Adrenal gland (tissue), 19 donors: Measurements from ENCODE around the gene CFAP99. TPM values are rescaled to one million over a fixed set of nuclear protein-coding genes. Genes with fewer than 3 reads are reported as not detected.
A peak's percentile ranks its signal among the peaks of the same experiment; 100 is the strongest.

Source experiments
- DNase-seq, 7 donors: peaks; one replicate each; pipeline ENCODE4 v3.0.0-alpha.2; 2019 to 2020
- H3K27ac ChIP-seq, 5 donors: fragments of 200-600 bp; sonication (generic) in 4 of 5; 1 replicate in 3 of 5; 2 replicates in 2 of 5; pipeline versions ENCODE4 v1.5.1 to v1.8.0; 2016 to 2020; ENCODE audit warnings: mild to moderate bottlenecking in 1 of 5
- H3K27me3 ChIP-seq: fragments of 200-600 bp; 2 replicates; pipeline ENCODE4 v1.8.0; 2021
- H3K36me3 ChIP-seq, 2 donors: fragments of 200-600 bp; replicated peaks in 1 of 2; 1 replicate in 1 of 2; 2 replicates in 1 of 2; pipeline versions ENCODE4 v1.5.1 to v1.8.0; 2018 to 2022
- H3K4me1 ChIP-seq, 2 donors: fragments of 200-600 bp; replicated peaks in 1 of 2; 1 replicate in 1 of 2; 2 replicates in 1 of 2; pipeline versions ENCODE4 v1.5.1 to v1.8.0; 2018 to 2021
- H3K4me3 ChIP-seq, 4 donors: fragments of 200-600 bp; sonication (generic) in 3 of 4; one replicate each; pipeline ENCODE4 v1.5.1; 2016 to 2018
- H3K9me3 ChIP-seq, 3 donors: fragments of 200-600 bp; sonication (generic) in 1 of 3; replicated peaks in 1 of 3; 1 replicate in 2 of 3; 2 replicates in 1 of 3; pipeline versions ENCODE4 v1.5.1 to v1.8.0; 2016 to 2021
- CTCF ChIP-seq, 6 experiments: fragments of 450-650 bp in 4 of 6; fragments of 200-600 bp in 2 of 6; sonication (generic) in 1 of 6; IDR thresholded peaks; 1 replicate in 5 of 6; 2 replicates in 1 of 6; pipeline versions ENCODE4 v1.5.1 to v1.8.0; 2016 to 2021; ENCODE audit warnings: antibody characterized with exemption in 6 of 6, mild to moderate bottlenecking in 2 of 6, moderate library complexity in 1 of 6
- POLR2A ChIP-seq, 2 donors: fragments of 450-650 bp; IDR thresholded peaks; one replicate each; pipeline ENCODE4 v1.6.1; 2017; ENCODE audit warnings: antibody characterized with exemption in 2 of 2, mild to moderate bottlenecking in 2 of 2, moderate library complexity in 1 of 2
- WGBS, 4 donors: extraction: QIAGEN DNeasy Blood & Tissue Kit in 2 of 4; methylation state at CpG; one replicate each; pipeline versions ENCODE4 v1.1.5 to v1.1.7; 2013 to 2017; 5-methylcytosine and 5-hydroxymethylcytosine counted together
- intact Hi-C, 2 donors: fragments of 100-400 bp; cut with DNase I; formaldehyde crosslinking; loops; one replicate each; pipeline versions ENCODE4 v1.14.1 to v1.15.0; 2022 to 2023
- long read RNA-seq, 10 donors: library from polyadenylated mRNA in 3 of 10; unstranded in 2 of 10; stranded (forward) in 1 of 10; transcript quantifications; one replicate each; pipeline ENCODE4 v2.0.0 and lab custom pipeline, GENCODE V29; 2021 to 2026
- polyA plus RNA-seq, 3 donors: library from polyadenylated mRNA; stranded (reverse); fragments of 200-250 nt in 2 of 3; fragments of 350-450 nt in 1 of 3; fragmentation: Illumina TruSeq in 1 of 3; extraction: RNeasy Lipid Tissue Mini Kit (QIAGEN cat#74804) in 1 of 3; gene quantifications; one replicate each; pipeline ENCODE4 v1.2.3, GENCODE V29; 2013 to 2014
- total RNA-seq, 9 donors: library from RNA; depleted of rRNA in 4 of 9; stranded (reverse); fragments of >200 nt in 4 of 9; fragments of 120-200 nt in 1 of 9; fragmentation: NEBNext Ultra II Directional in 1 of 9; extraction: Animal tissue kit (Norgen Biotek cat#: 25700) in 1 of 9; gene quantifications; one replicate each; pipeline versions ENCODE4 v1.1.0 to v1.2.4, GENCODE V29; 2013 to 2023
- donor health status: healthy with polysubstance abuse.
- donor health status: Bipolar disorder and iron deficiency.
- donor health status: DM: yes; HTN: yes; CAD: no.
- donor health status: DM: no; HTN: no; CAD: no.
- donor health status: DM: no; HTN: no; CAD: no.
- donor health status: DM: yes; HTN: yes; CAD: no.

Gene CFAP99
- total RNA-seq: 1 to 10 TPM in 8 of 9 donors, under 1 TPM in 1; 0.18 to 5.0 (median 3.1) TPM
- polyA plus RNA-seq: 1 to 10 TPM; 2.1 to 3.8 (median 3.3) TPM
- long read RNA-seq, donor 1: 0 reads
- long read RNA-seq, donor 2: 0 reads
- long read RNA-seq, donor 3: 0 reads
- long read RNA-seq, donor 4, partial matches to known transcripts: 1 of 1 reads
- long read RNA-seq, donor 4, other reads (novel, unspliced or antisense): 0 of 1 reads
- long read RNA-seq, donor 5, partial matches to known transcripts: 4 of 5 reads
- long read RNA-seq, donor 5, other reads (novel, unspliced or antisense): 1 of 5 reads
- long read RNA-seq, donor 6, partial matches to known transcripts: 0 of 1 reads
- long read RNA-seq, donor 6, other reads (novel, unspliced or antisense): 1 of 1 reads
- long read RNA-seq, donor 7: 0 reads
- long read RNA-seq, donor 8: 0 reads
- long read RNA-seq, donor 9: 0 reads
- long read RNA-seq, donor 10: 0 reads

GRCh38 chr4:2418650-2419571 is at the start of gene CFAP99:
Gene CFAP99, plus strand, starts transcription at chr4:2418955.
- WGBS, 4 donors: 1 to 3% (median 1%) methylated on average over 30 to 94 of the region's 94 CpGs
- intact Hi-C loops: no loop called here
- Histone ChIP-seq H3K4me1 (peaks cover 11 to 19% of the 10 kb centered on the region in 2 donors), H3K27ac (peak within 1 kb of the TSS in 2 of 5 donors; percentile 68 to 72), H3K27me3 (no peaks in the 10 kb centered on the region), H3K4me3 (peak within 1 kb of the TSS in 2 of 4 donors; percentile 44 to 86), H3K36me3 (no peaks in the 10 kb centered on the region), H3K9me3 (no peaks in the 10 kb centered on the region)
- DNase-seq: peak; percentile 97 to 99 (median 98)
- no peak for TF ChIP-seq POLR2A (IDR thresholded peaks at IDR 0.05)
- peak in 2 of 6 experiments; percentile 11 to 14 for TF ChIP-seq CTCF (IDR thresholded peaks at IDR 0.05)

- no peaks in the 10 kb centered on the region for H3K27me3 ChIP-seq
- H3K27ac ChIP-seq: no peak overlapping the region
- no peak for DNase-seq
- no peak overlapping the region for H3K4me3 ChIP-seq
- H3K36me3 ChIP-seq: no peaks in the 10 kb centered on the region
- H3K9me3 ChIP-seq: no peaks in the 10 kb centered on the region
- WGBS, 4 donors: 88 to 90% (median 89%) methylated on average over 10 to 26 of the region's 26 CpGs
- TF ChIP-seq POLR2A (IDR thresholded peaks at IDR 0.05) (no peak), CTCF (IDR thresholded peaks at IDR 0.05) (no peak)
- intact Hi-C loops: no loop called here
- peaks cover 8 to 15% of the 10 kb centered on the region in 2 donors for H3K4me1 ChIP-seq
Observed at GRCh38 chr4:2370597-2371320, 48.0 kb upstream of the CFAP99 start.

GRCh38 chr4:2371765-2372487 is 46.8 kb upstream of the CFAP99 start:
- no peak for TF ChIP-seq POLR2A (IDR thresholded peaks at IDR 0.05)
- no peak for TF ChIP-seq CTCF (IDR thresholded peaks at IDR 0.05)
- Histone ChIP-seq H3K27me3 (no peaks in the 10 kb centered on the region), H3K36me3 (no peaks in the 10 kb centered on the region), H3K4me3 (no peak overlapping the region), H3K27ac (no peak overlapping the region), H3K4me1 (peaks cover 3 to 5% of the 10 kb centered on the region in 2 donors), H3K9me3 (no peaks in the 10 kb centered on the region)
- WGBS, 4 donors: 79 to 85% (median 83%) methylated on average over 16 to 27 of the region's 27 CpGs
- no peak for DNase-seq
- intact Hi-C loops: no loop called here
